ENCODE data around the gene MBNL2. TPM values are rescaled to one million over a fixed set of nuclear protein-coding genes. Genes with fewer than 3 reads are reported as not detected.

MBNL2 gene
- polyA plus RNA-seq, 1 experiment: 44.0 TPM

DNA sequence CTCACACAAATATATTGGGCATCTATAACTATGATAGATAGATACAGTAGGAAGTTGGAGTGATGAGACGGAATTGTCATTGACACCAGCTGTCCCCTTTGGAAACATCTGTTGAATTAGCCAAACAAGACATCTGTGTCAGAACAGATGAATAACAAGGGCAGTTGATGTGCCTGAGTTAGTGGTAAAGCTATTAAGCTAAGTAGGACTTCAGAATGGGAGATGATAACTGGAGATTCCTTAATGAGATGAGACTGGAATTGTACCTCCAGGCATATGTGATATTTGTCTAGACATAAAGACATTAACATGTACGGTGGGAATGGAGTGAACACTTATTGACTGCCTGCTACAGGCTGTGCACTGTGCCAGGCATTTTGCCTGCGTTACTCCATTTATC, 78.7 kb downstream of the MBNL2 start:
- H3K9me3 ChIP-seq (ENCODE audit: control insufficient read depth, insufficient read depth, low read length): no peaks in the 10 kb centered on the region
- CTCF ChIA-PET: interaction anchor here (1.3 kb wide), 1 partner anchor 191 kb away, joined by 4 read pairs; no protein-coding TSS in a partner anchor
- TF ChIP-seq, protein P1, sequence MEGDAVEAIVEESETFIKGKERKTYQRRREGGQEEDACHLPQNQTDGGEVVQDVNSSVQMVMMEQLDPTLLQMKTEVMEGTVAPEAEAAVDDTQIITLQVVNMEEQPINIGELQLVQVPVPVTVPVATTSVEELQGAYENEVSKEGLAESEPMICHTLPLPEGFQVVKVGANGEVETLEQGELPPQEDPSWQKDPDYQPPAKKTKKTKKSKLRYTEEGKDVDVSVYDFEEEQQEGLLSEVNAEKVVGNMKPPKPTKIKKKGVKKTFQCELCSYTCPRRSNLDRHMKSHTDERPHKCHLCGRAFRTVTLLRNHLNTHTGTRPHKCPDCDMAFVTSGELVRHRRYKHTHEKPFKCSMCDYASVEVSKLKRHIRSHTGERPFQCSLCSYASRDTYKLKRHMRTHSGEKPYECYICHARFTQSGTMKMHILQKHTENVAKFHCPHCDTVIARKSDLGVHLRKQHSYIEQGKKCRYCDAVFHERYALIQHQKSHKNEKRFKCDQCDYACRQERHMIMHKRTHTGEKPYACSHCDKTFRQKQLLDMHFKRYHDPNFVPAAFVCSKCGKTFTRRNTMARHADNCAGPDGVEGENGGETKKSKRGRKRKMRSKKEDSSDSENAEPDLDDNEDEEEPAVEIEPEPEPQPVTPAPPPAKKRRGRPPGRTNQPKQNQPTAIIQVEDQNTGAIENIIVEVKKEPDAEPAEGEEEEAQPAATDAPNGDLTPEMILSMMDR (IDR thresholded peaks at IDR 0.05; ENCODE audit: low read depth, low read length): no peak
- no peak overlapping the region for H3K27ac ChIP-seq (ENCODE audit: low read depth, low read length)
- H3K27me3 ChIP-seq (ENCODE audit: control insufficient read depth, insufficient read depth, low read length): no peaks in the 10 kb centered on the region
- POLR2A ChIA-PET: no interaction called here
- no peak overlapping the region for H3K4me3 ChIP-seq (ENCODE audit: low read depth, low read length)
- DNase-seq (ENCODE audit: low read depth, low spot score): no peak

DNA sequence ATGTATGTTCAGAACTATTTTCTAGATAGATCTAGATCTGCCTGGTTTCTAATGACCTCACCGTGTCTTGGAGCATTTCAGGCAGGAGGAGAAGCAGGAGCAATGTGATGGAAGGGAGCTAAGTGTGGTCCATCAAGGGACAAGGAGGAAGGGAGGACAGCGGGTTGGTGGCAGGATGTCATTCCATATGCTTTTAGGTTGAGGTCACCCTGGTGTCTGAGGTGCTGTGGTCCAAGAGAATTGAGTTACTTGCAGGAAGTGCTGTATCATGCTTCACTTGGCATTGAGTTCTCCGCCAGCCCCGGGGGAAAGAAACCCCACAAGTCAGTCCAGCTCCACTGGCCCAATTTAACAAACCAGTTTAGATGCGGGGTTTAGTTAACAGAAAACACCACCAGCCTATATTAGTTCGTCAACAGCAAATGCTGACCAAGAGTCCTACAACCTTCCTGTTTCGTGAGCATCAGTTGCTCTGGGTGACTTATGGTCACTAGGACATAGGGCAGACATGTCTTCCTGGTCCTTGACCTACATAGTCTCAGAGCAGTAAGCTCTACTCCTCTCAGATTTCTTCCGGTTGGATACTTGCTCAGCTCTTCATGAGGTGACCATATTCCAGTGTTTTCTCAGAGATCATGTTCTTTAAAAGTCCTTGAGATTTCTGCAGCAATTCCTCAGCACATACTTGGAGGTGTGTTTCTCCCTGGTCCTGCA, 79.4 kb downstream of the MBNL2 start:
- H3K27me3 ChIP-seq (ENCODE audit: control insufficient read depth, insufficient read depth, low read length): no peaks in the 10 kb centered on the region
- TF ChIP-seq, protein P1 (IDR thresholded peaks at IDR 0.05; ENCODE audit: low read depth, low read length): no peak
- no peak for DNase-seq (ENCODE audit: low read depth, low spot score)
- ChIA-PET POLR2A (no interaction called here), CTCF (interaction anchor here (1.3 kb wide), 1 partner anchor 191 kb away, joined by 4 read pairs; no protein-coding TSS in a partner anchor)
- H3K27ac ChIP-seq (ENCODE audit: low read depth, low read length): no peak overlapping the region
- H3K4me3 ChIP-seq (ENCODE audit: low read depth, low read length): no peak overlapping the region
- no peaks in the 10 kb centered on the region for H3K9me3 ChIP-seq (ENCODE audit: control insufficient read depth, insufficient read depth, low read length)

DNA sequence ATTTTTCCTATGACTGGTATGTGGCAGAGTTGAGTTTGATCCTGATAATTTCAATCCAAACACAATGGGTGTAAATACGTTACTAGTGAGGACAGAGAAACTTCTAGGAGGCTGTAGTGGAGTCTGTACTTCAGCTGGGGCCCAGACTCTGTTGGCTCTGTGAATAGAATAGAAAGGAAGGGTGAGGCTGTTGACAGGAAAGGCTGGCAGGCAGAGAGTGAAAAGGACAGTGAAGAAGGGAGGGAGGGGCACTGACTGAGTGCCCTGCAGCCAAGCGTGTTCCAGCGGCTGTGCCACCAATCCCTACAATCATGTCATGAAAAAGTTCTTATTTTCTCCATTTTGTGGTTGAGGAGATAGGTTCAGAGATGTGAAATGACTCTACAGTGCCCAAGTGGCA, 80.5 kb downstream of the MBNL2 start:
- no peak for DNase-seq (ENCODE audit: low read depth, low spot score)
- ChIA-PET POLR2A (no interaction called here), CTCF (no interaction called here)
- Histone ChIP-seq H3K27ac (ENCODE audit: low read depth, low read length) (no peak overlapping the region), H3K4me3 (ENCODE audit: low read depth, low read length) (no peak overlapping the region), H3K9me3 (ENCODE audit: control insufficient read depth, insufficient read depth, low read length) (no peaks in the 10 kb centered on the region), H3K27me3 (ENCODE audit: control insufficient read depth, insufficient read depth, low read length) (no peaks in the 10 kb centered on the region)
- TF ChIP-seq, protein P1 (IDR thresholded peaks at IDR 0.05; ENCODE audit: low read depth, low read length): no peak

DNA sequence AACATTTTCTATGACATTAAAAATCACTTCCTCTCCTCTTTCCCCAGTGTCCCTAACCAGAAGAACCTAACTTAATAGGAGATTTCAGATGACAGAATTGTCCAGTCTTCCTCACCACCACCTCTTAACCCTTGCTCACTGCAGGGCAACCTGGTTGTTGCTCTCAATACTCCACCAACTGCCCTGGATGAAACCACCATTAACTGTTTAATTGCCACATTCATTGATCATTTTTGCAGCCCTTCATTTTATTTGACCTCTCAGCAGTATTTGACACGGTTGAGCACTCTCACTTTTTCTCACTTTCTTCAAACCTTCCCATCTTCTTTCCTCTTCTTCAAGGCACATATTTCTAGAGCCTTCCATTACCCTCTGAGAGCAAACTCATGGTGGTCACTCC, 84.0 kb downstream of the MBNL2 start:
- Histone ChIP-seq H3K4me3 (ENCODE audit: low read depth, low read length) (no peak overlapping the region), H3K27me3 (ENCODE audit: control insufficient read depth, insufficient read depth, low read length) (no peaks in the 10 kb centered on the region), H3K9me3 (ENCODE audit: control insufficient read depth, insufficient read depth, low read length) (no peaks in the 10 kb centered on the region), H3K27ac (ENCODE audit: low read depth, low read length) (no peak overlapping the region)
- CTCF ChIA-PET: interaction anchor here (0.6 kb wide), 1 partner anchor 19 kb away, joined by 6 read pairs; no protein-coding TSS in a partner anchor
- POLR2A ChIA-PET: interaction anchor here (0.6 kb wide), 1 partner anchor 176 kb away, joined by 9 read pairs; no protein-coding TSS in a partner anchor
- TF ChIP-seq, protein P1 (IDR thresholded peaks at IDR 0.05; ENCODE audit: low read depth, low read length): no peak
- no peak for DNase-seq (ENCODE audit: low read depth, low spot score)

DNA sequence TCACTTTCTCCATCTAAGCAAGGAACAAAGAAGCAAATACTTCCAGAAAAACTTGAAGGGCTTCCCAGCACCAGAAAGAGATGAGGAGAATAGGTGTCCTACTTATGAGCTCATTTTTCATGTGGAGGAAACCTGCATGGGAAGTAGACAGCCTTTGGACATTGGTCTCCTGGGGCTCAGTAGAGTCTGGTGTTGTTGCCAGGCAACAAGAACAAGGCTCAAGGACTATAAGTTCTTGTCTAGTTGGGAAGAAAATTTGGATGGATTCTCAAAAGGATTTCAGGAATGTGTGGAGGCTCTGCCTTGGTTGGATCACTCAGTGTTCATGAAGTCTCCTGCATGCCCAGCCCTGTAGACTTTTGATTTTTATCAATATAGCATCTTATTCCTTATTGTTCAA, 84.5 kb downstream of the MBNL2 start:
- POLR2A ChIA-PET: interaction anchor here (0.6 kb wide), 1 partner anchor 176 kb away, joined by 9 read pairs; no protein-coding TSS in a partner anchor
- H3K9me3 ChIP-seq (ENCODE audit: control insufficient read depth, insufficient read depth, low read length): no peaks in the 10 kb centered on the region
- no peak for DNase-seq (ENCODE audit: low read depth, low spot score)
- H3K27me3 ChIP-seq (ENCODE audit: control insufficient read depth, insufficient read depth, low read length): no peaks in the 10 kb centered on the region
- CTCF ChIA-PET: interaction anchor here (0.6 kb wide), 1 partner anchor 19 kb away, joined by 6 read pairs; no protein-coding TSS in a partner anchor
- H3K4me3 ChIP-seq (ENCODE audit: low read depth, low read length): no peak overlapping the region
- TF ChIP-seq, protein P1 (IDR thresholded peaks at IDR 0.05; ENCODE audit: low read depth, low read length): no peak
- H3K27ac ChIP-seq (ENCODE audit: low read depth, low read length): no peak overlapping the region
